GM18517 (cell line): Measurements from ENCODE around the gene ADAP1.

ENCODE experiments used
- ATAC-seq: cut with Tn5 transposase; IDR thresholded peaks from one replicate; pipeline ENCODE4 v1.9.1; 2021; ENCODE audit warnings: mild to moderate bottlenecking, moderate library complexity; ENCODE audit not compliant: unreplicated experiment

ADAP1 gene

GRCh38 chr7:988963-989529 is 34.6 kb upstream of the ADAP1 start:
- no peak for ATAC-seq

- no peak for ATAC-seq
Measured at GRCh38 chr7:988426-988911, 34.0 kb upstream of the ADAP1 start.

GRCh38 chr7:987909-988308 is 33.4 kb upstream of the ADAP1 start:
- ATAC-seq: no peak

- ATAC-seq: no peak
Measured at GRCh38 chr7:986766-987751, 32.6 kb upstream of the ADAP1 start.

- ATAC-seq: no peak
Measured at GRCh38 chr7:985915-986741, 31.6 kb upstream of the ADAP1 start.

GRCh38 chr7:985127-985416 is 30.6 kb upstream of the ADAP1 start:
- ATAC-seq: no peak

- ATAC-seq: no peak
Measured at GRCh38 chr7:984361-985126, 30.1 kb upstream of the ADAP1 start.

- no peak for ATAC-seq
Measured at GRCh38 chr7:983616-984071, 29.2 kb upstream of the ADAP1 start.

GRCh38 chr7:983004-983615 is 28.6 kb upstream of the ADAP1 start, which contains the start of gene CYP2W1:
CYP2W1 (plus strand) TSS chr7:983181; CDS start chr7:983212, 31 bp downstream.
- ATAC-seq: no peak

GRCh38 chr7:982511-983003 is 28.1 kb upstream of the ADAP1 start:
- ATAC-seq: no peak

GRCh38 chr7:981793-982510 is 27.5 kb upstream of the ADAP1 start:
- ATAC-seq: no peak

- no peak for ATAC-seq
Measured at GRCh38 chr7:979886-980571, 25.5 kb upstream of the ADAP1 start.

- ATAC-seq: no peak
Measured at GRCh38 chr7:979151-979550, 24.7 kb upstream of the ADAP1 start.

GRCh38 chr7:978416-979091 is 24.1 kb upstream of the ADAP1 start:
- ATAC-seq: no peak

- ATAC-seq: no peak
Measured at GRCh38 chr7:978049-978346, 23.5 kb upstream of the ADAP1 start.

- no peak for ATAC-seq
Measured at GRCh38 chr7:977326-978048, 23.0 kb upstream of the ADAP1 start.

- ATAC-seq: no peak
Measured at GRCh38 chr7:976901-977325, 22.4 kb upstream of the ADAP1 start.
